GM12875 (cell line): Measurements from ENCODE around the gene RDH8.

ENCODE experiments used
- H3K4me3 ChIP-seq: one replicate; pipeline ENCODE4 v1.5.1; 2011; ENCODE audit warnings: low read depth, low read length, control low read depth
- TF ChIP-seq, protein P1 (sequence below): IDR thresholded peaks from 2 replicates; pipeline ENCODE4 v1.5.1; 2011; ENCODE audit warnings: low read depth, mild to moderate bottlenecking, control low read depth, inconsistent platforms, low read length, moderate library complexity, borderline replicate concordance; ENCODE audit not compliant: insufficient read depth

Gene RDH8

GRCh38 chr19:10013316-10013715, at the start of gene RDH8:
Gene RDH8, plus strand, starts transcription at chr19:10013483. Its CDS starts 15 bp downstream, at chr19:10013498.
- TF ChIP-seq, protein P1, sequence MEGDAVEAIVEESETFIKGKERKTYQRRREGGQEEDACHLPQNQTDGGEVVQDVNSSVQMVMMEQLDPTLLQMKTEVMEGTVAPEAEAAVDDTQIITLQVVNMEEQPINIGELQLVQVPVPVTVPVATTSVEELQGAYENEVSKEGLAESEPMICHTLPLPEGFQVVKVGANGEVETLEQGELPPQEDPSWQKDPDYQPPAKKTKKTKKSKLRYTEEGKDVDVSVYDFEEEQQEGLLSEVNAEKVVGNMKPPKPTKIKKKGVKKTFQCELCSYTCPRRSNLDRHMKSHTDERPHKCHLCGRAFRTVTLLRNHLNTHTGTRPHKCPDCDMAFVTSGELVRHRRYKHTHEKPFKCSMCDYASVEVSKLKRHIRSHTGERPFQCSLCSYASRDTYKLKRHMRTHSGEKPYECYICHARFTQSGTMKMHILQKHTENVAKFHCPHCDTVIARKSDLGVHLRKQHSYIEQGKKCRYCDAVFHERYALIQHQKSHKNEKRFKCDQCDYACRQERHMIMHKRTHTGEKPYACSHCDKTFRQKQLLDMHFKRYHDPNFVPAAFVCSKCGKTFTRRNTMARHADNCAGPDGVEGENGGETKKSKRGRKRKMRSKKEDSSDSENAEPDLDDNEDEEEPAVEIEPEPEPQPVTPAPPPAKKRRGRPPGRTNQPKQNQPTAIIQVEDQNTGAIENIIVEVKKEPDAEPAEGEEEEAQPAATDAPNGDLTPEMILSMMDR: no peak
- no peak within 1 kb of the TSS for H3K4me3 ChIP-seq

- TF ChIP-seq, protein P1: no peak
- H3K4me3 ChIP-seq: no peak overlapping the region
Observed at GRCh38 chr19:9966024-9966423, 47.3 kb upstream of the RDH8 start.

GRCh38 chr19:9966448-9966847, 46.8 kb upstream of the RDH8 start:
- TF ChIP-seq, protein P1: no peak
- no peak overlapping the region for H3K4me3 ChIP-seq

- TF ChIP-seq, protein P1: no peak
- no peak overlapping the region for H3K4me3 ChIP-seq
Observed at GRCh38 chr19:9967326-9967725, 46.0 kb upstream of the RDH8 start.

DNA sequence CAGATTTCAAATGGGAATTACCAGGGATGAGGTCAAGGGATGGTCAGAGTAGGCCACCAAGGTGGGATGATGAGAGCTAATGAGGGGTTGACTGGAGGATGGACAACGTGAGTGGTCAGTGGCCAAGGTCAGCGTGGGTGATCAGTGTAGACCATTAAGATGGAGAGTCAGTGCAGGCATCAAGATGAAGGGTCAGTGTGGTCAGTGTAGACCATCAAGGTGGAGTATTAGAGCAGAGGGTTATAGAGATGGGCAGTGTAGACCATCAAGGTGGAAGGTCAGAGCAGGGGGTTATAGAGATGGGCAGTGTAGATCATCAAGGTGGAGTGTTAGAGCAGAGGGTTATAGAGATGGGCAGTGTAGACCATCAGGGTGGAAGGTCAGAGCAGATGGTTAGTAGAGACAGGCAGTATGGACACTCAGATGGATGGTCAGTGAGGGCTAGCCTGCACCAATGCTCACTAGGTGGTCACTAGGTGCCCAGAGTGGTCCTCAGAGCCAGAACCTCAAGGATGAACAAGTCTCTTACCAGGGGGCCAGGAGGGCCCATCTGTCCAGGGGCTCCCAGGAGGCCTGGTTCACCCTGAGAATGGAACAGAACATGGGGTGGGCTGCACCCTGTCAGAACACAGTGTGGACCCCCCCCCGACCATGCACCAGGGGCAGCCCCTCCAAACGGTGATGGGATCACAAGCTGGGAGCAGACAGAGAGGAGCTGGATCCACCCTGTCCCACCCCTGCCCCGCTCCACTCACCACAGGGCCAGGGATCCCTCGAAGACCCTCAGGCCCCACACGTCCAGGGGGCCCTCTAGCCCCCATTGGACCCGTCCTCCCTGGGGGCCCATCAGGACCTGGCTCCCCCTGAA, 44.2 kb upstream of the RDH8 start:
- no peak overlapping the region for H3K4me3 ChIP-seq
- TF ChIP-seq, protein P1: no peak

GRCh38 chr19:9969688-9969975, 43.7 kb upstream of the RDH8 start:
- no peak overlapping the region for H3K4me3 ChIP-seq
- TF ChIP-seq, protein P1: no peak

- H3K4me3 ChIP-seq: no peak overlapping the region
- TF ChIP-seq, protein P1: no peak
Observed at GRCh38 chr19:9970481-9970880, 42.8 kb upstream of the RDH8 start.
